Kasumi-1 (cell line): ENCODE data around the gene TCERG1L.
"Not testable (repeated sequence)": the region's sequence is repeated elsewhere in the genome, so short reads cannot be mapped to it uniquely, and the experiment has no call there.

Source experiments
- DNase-seq, 2 experiments: peaks; one replicate each; lab custom pipeline; 2025; lab: John Stamatoyannopoulos, UW

Gene TCERG1L

GRCh38 chr10:131143425-131144165 lies 167.9 kb downstream of the TCERG1L start:
- no peak for DNase-seq

GRCh38 chr10:131142517-131143380 lies 168.8 kb downstream of the TCERG1L start:
- DNase-seq: no peak

- no peak for DNase-seq
Observed at GRCh38 chr10:131141645-131142516, 169.6 kb downstream of the TCERG1L start.

GRCh38 chr10:131141207-131141606 lies 170.3 kb downstream of the TCERG1L start:
- DNase-seq: no peak

- DNase-seq: no peak
Observed at GRCh38 chr10:131140606-131141005, 170.9 kb downstream of the TCERG1L start.

GRCh38 chr10:131137223-131137622 lies 174.3 kb downstream of the TCERG1L start:
- DNase-seq: no peak

GRCh38 chr10:131136336-131136735 lies 175.2 kb downstream of the TCERG1L start:
- DNase-seq: not testable (repeated sequence)

- no peak for DNase-seq
Observed at GRCh38 chr10:131135716-131136115, 175.8 kb downstream of the TCERG1L start.

GRCh38 chr10:131134651-131135050 lies 176.9 kb downstream of the TCERG1L start:
- DNase-seq: no peak

- DNase-seq: no peak
Observed at GRCh38 chr10:131134001-131134576, 177.4 kb downstream of the TCERG1L start.

GRCh38 chr10:131132681-131133080 lies 178.8 kb downstream of the TCERG1L start:
- no peak for DNase-seq

GRCh38 chr10:131131726-131132591 lies 179.6 kb downstream of the TCERG1L start:
- DNase-seq: no peak

- no peak for DNase-seq
Observed at GRCh38 chr10:131130025-131130424, 181.5 kb downstream of the TCERG1L start.

GRCh38 chr10:131129544-131129943 lies 182.0 kb downstream of the TCERG1L start:
- no peak for DNase-seq

GRCh38 chr10:131128731-131129130 lies 182.8 kb downstream of the TCERG1L start:
- DNase-seq: no peak

- DNase-seq: no peak
Observed at GRCh38 chr10:131127610-131128009, 183.9 kb downstream of the TCERG1L start.

GRCh38 chr10:131127138-131127589 lies 184.4 kb downstream of the TCERG1L start:
- no peak for DNase-seq

GRCh38 chr10:131126321-131127137 lies 185.0 kb downstream of the TCERG1L start:
- DNase-seq: no peak

GRCh38 chr10:131125511-131126225 lies 185.9 kb downstream of the TCERG1L start:
- no peak for DNase-seq
